Measurements from ENCODE around the gene RBM20. TPM values are rescaled to one million over a fixed set of nuclear protein-coding genes. Genes with fewer than 3 reads are reported as not detected.

RBM20 gene
- total RNA-seq, 1 donor from 2014 or later: 1.5 TPM

DNA sequence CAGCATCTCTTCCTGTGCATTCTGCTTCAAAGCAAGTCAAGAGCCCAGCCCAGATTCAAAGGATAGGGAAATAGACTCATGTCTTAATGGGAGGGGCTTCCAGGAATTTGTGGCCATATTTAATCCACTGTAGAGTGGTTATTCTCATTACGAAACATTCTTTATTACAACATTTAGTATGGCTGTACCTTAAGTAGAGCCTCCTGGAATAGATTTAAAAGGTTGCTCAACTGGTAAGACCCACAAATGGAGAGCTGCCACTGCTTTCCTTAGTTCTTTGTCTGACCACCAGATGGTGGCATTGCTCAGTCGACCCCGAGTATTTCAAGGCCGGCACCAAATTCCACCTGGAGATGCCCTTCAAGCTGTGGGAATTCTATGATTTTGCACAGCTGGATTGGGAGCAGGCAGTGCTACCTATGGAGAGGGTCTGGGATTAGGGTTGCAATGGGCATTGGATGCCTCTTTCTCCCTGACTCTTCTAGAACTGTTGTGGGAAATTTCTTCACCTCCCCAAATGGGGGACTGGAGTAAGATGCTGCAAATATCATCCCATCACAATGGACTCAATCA, 102.2 kb downstream of the RBM20 start:
- H3K27ac Mint-ChIP-seq: no peak overlapping the region
- peak; percentile 55 for DNase-seq (ENCODE audit: low spot score, unreplicated experiment)
- peaks cover 13% of the 10 kb centered on the region for H3K9me3 Mint-ChIP-seq (ENCODE audit: low read depth)
- H3K27me3 Mint-ChIP-seq: peaks cover 5% of the 10 kb centered on the region
- no peak overlapping the region for H3K4me3 Mint-ChIP-seq (ENCODE audit: low read depth)
- H3K36me3 Mint-ChIP-seq (ENCODE audit: insufficient read depth): peaks cover 2% of the 10 kb centered on the region
- TF ChIP-seq, protein P1, sequence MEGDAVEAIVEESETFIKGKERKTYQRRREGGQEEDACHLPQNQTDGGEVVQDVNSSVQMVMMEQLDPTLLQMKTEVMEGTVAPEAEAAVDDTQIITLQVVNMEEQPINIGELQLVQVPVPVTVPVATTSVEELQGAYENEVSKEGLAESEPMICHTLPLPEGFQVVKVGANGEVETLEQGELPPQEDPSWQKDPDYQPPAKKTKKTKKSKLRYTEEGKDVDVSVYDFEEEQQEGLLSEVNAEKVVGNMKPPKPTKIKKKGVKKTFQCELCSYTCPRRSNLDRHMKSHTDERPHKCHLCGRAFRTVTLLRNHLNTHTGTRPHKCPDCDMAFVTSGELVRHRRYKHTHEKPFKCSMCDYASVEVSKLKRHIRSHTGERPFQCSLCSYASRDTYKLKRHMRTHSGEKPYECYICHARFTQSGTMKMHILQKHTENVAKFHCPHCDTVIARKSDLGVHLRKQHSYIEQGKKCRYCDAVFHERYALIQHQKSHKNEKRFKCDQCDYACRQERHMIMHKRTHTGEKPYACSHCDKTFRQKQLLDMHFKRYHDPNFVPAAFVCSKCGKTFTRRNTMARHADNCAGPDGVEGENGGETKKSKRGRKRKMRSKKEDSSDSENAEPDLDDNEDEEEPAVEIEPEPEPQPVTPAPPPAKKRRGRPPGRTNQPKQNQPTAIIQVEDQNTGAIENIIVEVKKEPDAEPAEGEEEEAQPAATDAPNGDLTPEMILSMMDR (IDR thresholded peaks at IDR 0.05; ENCODE audit: unreplicated experiment): peak; percentile 82
- no peaks in the 10 kb centered on the region for H3K4me1 Mint-ChIP-seq (ENCODE audit: low read depth)

GRCh38 chr10:110746969-110747608, 103.0 kb downstream of the RBM20 start:
- Mint-ChIP-seq H3K4me3 (ENCODE audit: low read depth) (no peak overlapping the region), H3K27me3 (peaks cover 1% of the 10 kb centered on the region), H3K36me3 (ENCODE audit: insufficient read depth) (peaks cover 2% of the 10 kb centered on the region), H3K9me3 (ENCODE audit: low read depth) (peaks cover 13% of the 10 kb centered on the region), H3K4me1 (ENCODE audit: low read depth) (no peaks in the 10 kb centered on the region), H3K27ac (no peak overlapping the region)
- TF ChIP-seq, protein P1 (IDR thresholded peaks at IDR 0.05; ENCODE audit: unreplicated experiment): no peak
- DNase-seq (ENCODE audit: low spot score, unreplicated experiment): no peak

GRCh38 chr10:110747609-110748464, 103.7 kb downstream of the RBM20 start:
- H3K4me3 Mint-ChIP-seq (ENCODE audit: low read depth): no peak overlapping the region
- no peaks in the 10 kb centered on the region for H3K27me3 Mint-ChIP-seq
- peaks cover 2% of the 10 kb centered on the region for H3K36me3 Mint-ChIP-seq (ENCODE audit: insufficient read depth)
- H3K27ac Mint-ChIP-seq: no peak overlapping the region
- no peaks in the 10 kb centered on the region for H3K4me1 Mint-ChIP-seq (ENCODE audit: low read depth)
- H3K9me3 Mint-ChIP-seq (ENCODE audit: low read depth): peaks cover 13% of the 10 kb centered on the region
- TF ChIP-seq, protein P1 (IDR thresholded peaks at IDR 0.05; ENCODE audit: unreplicated experiment): no peak
- no peak for DNase-seq (ENCODE audit: low spot score, unreplicated experiment)

DNA sequence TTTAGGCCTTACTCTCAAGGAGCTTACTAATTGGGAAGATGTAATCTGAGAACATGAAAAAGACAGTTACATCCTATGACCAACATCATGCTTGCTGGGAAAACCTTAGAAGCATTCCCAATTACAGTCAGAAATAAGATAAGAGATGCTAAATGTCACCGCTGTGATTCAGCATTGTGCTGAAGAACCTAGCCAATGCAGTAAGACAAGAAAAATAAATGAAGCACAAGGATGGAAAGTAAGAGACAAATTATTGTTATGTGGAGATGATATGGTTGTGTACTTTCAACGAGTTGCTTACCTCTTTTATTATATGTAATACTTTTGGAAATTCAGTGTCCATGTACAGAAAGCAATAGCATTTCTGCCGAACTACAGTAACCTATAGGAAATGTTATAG, 104.8 kb downstream of the RBM20 start:
- Mint-ChIP-seq H3K36me3 (ENCODE audit: insufficient read depth) (peaks cover 2% of the 10 kb centered on the region), H3K4me1 (ENCODE audit: low read depth) (no peaks in the 10 kb centered on the region), H3K27me3 (no peaks in the 10 kb centered on the region), H3K4me3 (ENCODE audit: low read depth) (no peak overlapping the region), H3K9me3 (ENCODE audit: low read depth) (peaks cover 13% of the 10 kb centered on the region), H3K27ac (no peak overlapping the region)
- TF ChIP-seq, protein P1 (IDR thresholded peaks at IDR 0.05; ENCODE audit: unreplicated experiment): no peak
- DNase-seq (ENCODE audit: low spot score, unreplicated experiment): no peak

- Mint-ChIP-seq H3K27me3 (no peaks in the 10 kb centered on the region), H3K36me3 (ENCODE audit: insufficient read depth) (peaks cover 2% of the 10 kb centered on the region), H3K9me3 (ENCODE audit: low read depth) (peaks cover 19% of the 10 kb centered on the region), H3K27ac (no peak overlapping the region), H3K4me1 (ENCODE audit: low read depth) (no peaks in the 10 kb centered on the region), H3K4me3 (ENCODE audit: low read depth) (no peak overlapping the region)
- DNase-seq (ENCODE audit: low spot score, unreplicated experiment): no peak
- TF ChIP-seq, protein P1 (IDR thresholded peaks at IDR 0.05; ENCODE audit: unreplicated experiment): no peak
Measured at GRCh38 chr10:110750931-110751330, 106.8 kb downstream of the RBM20 start.

All from progenitor cell of endocrine pancreas (in vitro differentiated cells).